Ovary (tissue), 3 donors: ENCODE results near the gene F3.

Experiments
- EP300 ChIP-seq: sonication (generic); formaldehyde crosslinking; IDR thresholded peaks from one replicate; pipeline ENCODE4 v1.6.1; 2017; ENCODE audit warnings: antibody characterized with exemption
- TF ChIP-seq, protein P1 (sequence below), 3 donors: fragments of 450-650 bp in 2 of 3; fragments of 200-600 bp in 1 of 3; IDR thresholded peaks; one replicate each; pipeline versions ENCODE4 v1.5.1 to v1.8.0; 2016 to 2022; ENCODE audit warnings: antibody characterized with exemption in 3 of 3, mild to moderate bottlenecking in 1 of 3
- donor health status: DM: no; HTN: no; CAD: no.

DNA sequence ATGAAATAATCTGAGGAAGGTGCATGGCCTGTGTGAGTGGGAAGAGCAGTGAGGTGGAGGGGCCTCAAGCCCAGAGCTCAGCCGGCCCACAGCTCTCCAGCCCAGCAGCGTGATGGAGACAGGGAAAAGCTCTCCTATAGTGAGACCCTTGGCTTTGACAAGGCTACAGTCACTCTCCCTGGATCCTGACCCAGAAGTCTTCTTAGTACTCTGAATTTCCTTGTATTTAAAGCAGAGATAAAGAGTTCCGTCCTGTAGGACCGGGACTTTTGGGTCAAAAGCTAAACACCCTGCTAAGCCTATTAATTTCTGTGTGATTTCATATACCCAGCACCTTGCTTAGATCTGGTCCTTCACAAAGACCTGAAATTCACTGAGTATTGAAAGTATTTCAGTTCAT is 48.2 kb upstream of the F3 start:
- TF ChIP-seq, protein P1, sequence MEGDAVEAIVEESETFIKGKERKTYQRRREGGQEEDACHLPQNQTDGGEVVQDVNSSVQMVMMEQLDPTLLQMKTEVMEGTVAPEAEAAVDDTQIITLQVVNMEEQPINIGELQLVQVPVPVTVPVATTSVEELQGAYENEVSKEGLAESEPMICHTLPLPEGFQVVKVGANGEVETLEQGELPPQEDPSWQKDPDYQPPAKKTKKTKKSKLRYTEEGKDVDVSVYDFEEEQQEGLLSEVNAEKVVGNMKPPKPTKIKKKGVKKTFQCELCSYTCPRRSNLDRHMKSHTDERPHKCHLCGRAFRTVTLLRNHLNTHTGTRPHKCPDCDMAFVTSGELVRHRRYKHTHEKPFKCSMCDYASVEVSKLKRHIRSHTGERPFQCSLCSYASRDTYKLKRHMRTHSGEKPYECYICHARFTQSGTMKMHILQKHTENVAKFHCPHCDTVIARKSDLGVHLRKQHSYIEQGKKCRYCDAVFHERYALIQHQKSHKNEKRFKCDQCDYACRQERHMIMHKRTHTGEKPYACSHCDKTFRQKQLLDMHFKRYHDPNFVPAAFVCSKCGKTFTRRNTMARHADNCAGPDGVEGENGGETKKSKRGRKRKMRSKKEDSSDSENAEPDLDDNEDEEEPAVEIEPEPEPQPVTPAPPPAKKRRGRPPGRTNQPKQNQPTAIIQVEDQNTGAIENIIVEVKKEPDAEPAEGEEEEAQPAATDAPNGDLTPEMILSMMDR (IDR thresholded peaks at IDR 0.05) = no peak
- TF ChIP-seq EP300 = no peak
